Stimulated activated CD8-positive, alpha-beta memory T cell treated with anti-CD3 and anti-CD28 coated beads, Interleukin-2, amount 100 ng/mL, for 1 hour (primary cell): Measurements from ENCODE around the gene PPP6R2.
"Not testable (repeated sequence)": the region's sequence is repeated elsewhere in the genome, so short reads cannot be mapped to it uniquely, and the experiment has no call there.

Source experiments
- DNase-seq, 2 donors: peaks; one replicate each; pipeline ENCODE4 v3.0.0-alpha.2; 2020; ENCODE audit warnings: low read depth in 2 of 2

PPP6R2 gene

DNA sequence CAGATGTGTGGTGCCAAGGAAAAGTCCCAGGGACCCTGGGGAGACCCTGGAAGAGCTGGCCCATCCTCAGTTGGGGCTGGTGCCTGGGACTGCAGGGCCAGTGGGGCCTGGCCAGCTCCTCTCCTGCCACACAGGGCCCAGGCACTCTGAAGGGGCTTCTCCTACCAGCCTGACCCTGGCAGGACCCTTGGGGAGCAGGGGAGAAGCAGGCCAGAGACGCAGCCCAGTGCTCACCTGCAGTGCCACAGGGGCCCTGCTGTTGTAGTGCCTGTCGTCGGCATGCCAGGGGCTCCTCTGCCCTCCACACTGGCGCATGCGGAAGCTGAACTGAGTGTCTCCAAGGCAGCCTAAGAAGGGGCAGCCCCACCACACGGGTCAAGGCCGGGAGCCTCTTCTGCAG is 25.5 kb upstream of the PPP6R2 start:
- DNase-seq, result no peak

DNA sequence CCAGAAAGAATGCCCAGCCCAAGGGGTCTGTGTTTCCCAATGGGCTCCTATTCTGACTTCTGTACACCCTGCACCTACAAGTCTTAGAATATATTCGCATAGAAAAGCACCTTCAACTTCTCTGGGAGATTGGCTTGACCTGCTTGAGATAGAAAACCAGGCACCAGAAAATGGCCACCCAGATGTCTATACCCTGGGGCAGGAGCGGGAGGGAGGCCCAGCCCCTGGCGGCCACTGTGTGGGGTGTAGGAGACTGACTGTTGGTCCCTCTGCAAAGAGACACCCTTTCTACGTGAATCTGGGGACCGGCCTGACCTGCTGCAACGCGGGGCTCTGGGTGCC is 24.8 kb upstream of the PPP6R2 start:
- DNase-seq, result no peak

DNA sequence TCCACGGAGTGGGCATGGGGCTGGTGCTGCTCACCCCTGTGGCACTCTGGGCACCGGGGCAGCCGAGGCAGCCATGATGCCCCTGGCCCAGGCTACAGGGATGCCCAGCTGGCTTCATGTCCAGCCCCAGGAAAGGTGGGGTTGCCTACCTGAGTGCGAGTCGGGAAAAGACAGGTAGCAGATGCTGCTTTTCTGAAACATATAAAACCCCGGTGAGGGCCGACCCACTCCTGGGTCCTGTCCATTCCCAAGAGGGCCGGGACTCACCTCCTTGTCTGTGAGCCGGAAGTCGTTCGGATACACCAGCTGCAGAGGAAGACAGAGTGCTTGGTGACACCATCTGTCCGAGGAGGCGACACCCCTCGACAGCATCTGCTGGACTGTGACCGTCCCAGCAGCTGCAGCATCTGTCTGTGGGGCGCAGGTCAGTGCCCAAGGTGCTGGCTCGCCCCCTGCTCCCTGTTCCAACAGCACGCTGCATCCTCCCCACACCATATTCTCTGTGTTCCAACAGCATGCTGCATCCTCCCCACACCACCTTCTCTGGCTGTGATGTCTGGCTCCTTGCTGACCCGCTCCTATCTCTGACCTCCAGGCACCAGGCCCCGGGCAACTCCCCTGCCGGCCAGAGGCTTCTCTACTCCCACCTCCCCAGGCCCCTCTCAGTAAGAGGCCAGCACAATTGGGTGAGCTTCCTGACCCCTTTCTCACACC is 24.3 kb upstream of the PPP6R2 start:
- DNase-seq, result no peak

DNA sequence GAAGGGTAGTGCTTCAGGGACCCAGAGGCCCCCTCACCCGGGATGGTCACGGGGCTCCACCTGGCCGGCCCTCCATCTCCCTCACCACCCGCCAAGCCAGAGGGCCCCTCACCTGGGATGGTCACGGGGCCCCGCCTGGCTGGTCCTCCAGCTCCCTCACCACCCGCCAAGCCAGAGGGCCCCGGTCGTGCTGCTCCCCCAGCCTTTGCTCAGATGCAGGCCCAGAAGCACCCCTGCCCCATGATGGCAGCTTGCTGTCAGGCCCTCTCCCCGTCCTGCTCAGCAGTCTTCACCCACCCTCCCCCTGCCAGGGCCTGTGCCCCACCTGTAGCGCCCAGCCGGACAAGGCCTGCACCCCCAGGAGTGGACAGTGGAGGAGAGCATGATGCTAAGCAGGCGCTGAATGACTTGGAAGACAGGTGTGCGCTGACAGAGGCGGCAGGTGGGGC is 23.6 kb upstream of the PPP6R2 start:
- DNase-seq, result no peak

DNA sequence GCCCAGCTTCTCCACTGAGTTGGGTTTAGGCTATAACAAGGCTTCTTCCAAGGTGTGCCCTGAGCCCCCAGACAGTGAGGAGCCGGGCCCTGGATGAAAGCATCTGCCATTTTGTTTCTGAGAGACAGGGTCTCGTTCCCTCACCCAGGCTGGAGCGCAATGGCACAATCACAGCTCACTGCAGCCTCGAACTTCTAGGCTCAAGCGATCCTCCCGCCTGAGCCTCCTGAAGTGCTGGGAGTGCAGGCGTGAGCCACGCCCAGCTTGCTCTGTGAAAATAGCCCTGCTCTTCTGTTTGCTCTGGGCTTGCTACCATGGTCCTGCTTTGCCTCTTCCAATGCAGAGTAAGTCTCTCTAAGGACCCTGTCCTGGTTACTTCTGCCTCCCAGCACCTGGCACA is 23.0 kb upstream of the PPP6R2 start:
- no peak for DNase-seq

DNA sequence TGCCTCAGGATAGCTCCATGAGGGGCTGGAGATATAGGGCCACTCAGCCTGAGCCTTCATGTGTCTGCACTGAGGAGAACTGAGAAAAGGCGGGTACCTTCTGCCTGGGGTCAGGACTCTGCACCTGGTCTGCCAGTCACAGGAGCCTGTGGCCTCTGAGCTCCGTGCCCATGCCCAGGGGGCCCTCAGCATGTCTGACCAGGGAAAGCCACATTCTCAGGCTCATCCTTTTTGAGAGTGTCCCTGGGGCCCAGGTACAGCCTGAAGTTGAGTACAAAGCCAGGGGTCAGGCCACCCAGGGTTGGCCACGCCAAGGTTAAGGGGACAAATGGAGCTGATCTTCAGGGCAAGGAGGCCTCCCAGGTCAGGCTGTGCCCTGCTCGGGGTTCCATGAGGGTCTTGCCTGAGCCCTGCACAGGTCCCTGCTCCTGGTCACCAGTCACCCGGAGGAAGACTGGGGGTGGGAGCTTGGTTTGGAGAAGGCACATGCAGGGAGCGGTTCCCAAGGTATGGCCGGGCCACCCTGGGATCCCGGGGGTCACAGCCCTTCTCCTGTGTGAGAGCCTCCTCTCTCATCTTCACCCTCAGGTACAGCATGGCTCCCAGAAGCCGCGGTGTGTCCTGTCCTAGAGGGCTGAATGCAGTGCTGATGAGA is 22.3 kb upstream of the PPP6R2 start:
- no peak for DNase-seq

DNA sequence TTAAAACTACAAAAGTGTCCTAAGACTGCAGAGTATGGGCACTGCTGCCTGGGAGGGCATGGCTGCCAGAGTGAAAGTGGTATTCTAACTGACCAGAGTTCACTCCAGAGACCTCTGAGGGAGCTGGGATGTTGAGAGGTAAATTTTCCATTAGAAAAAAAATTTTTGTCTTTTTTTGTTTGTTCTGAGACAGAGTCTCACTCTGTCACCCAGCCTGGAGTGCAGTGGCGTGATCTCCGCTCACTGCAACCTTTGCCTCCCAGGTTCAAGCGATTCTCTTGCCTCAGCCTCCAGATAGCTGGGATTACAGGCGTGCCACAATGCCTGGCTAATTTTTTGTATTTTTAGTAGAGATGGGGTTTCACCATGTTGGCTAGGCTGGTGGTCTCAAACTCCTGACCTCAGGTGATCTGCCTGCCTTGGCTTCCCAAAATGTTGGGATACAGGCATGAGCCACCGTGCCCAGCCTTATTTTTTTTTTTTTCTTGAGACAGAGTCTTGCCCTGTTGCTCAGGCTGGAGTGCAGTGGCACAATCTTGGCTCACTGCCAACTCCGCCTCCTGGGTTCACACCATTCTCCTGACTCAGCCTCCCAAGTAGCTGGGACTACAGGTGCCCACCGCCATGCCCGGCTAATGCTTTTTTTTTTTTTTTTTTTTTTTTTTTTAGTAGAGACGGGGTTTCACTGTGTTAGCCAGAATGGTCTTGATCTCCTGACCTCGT is 20.6 kb upstream of the PPP6R2 start:
- not testable (repeated sequence) for DNase-seq

DNA sequence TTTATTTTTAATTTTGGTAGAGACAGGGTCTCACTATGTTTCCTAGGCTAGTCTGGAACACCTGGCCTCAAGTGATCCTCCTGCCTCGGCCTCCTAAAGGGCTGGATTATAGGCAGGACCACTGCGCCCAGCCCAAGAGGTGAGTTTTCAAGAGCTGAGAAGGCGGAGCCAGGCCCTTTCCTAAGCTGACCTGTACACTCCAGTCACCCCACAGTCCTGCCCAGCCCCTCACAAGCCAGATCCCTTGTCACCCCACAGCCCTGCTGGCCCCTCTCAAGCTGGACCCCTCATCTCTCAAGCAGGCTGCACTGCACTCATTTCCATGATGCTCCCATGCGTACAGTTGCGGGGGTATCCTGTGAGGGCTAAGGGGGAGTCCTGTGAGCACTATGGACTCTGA is 19.2 kb upstream of the PPP6R2 start:
- no peak for DNase-seq

DNA sequence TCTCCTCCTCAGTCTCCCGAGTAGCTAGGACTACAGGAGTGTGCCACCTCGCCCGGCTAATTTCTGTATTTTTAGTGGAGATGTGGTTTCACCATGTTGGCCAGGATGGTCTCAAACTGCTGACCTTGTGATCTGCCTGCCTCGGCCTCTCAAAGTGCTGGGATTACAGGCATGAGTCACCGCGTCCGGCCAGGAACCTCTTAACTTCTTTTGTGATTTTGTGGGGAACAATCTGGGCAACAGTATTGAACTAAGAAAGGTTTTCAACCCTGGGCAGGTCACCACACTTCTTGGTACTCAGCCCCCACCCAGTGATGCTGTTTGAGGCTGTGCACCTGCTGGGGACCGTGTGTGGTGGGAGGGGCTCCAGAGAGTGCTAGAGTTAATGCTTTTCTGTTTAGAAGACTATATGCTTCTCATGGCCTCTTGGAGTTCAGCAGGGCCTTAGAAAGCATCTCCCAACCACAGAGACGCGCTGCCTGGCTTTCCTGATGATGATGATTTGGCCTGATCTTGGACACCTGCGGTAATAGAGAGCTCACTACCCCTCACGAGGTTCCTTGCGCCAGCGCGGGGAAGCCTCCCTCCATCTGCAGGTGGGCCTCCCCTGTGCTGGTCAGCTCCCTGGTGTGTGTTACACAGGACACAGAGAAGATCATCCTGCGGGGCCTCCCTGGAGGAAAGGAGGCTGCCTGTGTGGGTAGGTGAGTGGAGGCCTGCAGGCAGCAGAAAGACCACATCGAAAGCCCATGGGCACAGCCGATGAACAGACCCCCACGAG is 17.5 kb upstream of the PPP6R2 start:
- no peak for DNase-seq

DNA sequence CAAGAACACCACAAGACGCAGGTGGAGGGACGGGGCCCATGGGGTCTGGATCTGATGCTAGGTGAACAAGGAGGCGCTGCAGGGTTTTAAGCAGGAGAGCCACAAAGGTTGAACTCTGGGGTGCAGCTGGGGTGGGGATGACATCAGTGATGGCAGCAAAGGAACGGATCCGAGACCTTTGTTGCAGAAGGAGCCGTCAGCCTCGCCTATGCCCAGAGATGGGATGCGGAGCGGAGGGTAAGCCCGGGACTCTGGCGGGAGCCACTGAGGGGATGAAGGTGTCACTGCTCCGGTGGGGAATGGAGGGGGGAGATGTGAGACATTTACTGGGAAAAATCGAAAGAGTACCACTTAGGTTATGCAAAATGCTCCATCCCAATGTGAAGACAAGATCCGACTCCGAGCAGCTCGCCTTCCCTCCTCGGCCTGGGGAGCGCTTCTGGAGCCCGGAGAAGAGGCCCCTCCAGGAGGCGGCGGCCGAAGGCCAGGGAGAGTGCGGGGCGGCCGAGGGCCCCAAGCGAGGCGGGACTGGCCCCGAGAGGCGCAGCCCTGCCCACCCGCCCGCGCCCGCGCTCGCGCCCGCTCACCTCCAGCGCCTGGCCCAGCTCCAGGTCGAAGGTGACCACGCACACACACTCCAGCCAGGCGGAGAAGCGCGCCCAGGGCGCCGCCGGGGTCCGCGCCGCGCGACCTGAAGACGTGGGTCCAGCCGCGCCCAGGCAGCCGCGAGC is 16.7 kb upstream of the PPP6R2 start:
- DNase-seq, result no peak

DNA sequence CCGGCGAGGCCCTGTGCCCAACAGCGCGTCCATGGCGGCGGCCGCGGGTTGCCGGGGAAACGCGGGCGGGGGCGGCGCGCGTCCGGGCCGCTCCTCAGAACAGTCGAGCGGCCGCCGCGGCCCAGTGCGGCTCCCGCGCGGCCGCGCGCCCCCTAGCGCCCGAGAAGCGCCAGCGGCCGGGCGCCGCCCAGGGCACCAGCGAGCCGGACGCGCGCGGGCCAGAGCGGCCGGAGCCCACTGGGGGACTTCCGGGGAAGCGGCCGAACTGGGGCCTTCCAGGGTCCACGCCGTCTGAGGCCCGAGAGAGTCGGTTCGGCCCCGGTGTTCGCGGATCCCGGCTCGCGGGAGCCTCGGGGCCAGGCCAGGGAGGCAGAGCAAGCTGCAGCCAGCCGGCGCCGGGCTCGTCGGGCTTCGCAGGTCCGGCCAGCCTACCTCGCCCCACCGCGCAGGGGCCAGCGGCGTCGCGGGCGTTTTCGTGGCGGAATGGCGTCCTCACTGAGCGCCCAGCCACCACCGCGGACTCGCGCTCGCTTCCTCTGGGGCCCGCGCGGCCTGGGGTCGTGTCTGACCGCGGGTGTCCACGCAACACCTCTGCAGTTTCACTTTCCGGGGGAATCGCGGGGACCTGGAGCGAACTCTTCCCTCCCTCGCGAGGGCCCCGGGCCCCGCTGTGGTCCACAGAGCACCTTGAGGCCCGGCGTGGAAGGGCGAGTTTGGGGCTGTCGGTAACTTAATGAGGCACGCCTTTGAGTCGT is 16.0 kb upstream of the PPP6R2 start, which contains the start of gene DENND6B:
DENND6B (minus strand) TSS at position 57 of the 755 bp plus-strand sequence; CDS start at position 33, 24 bp downstream.
- DNase-seq, result peak; percentile 39 to 53

DNA sequence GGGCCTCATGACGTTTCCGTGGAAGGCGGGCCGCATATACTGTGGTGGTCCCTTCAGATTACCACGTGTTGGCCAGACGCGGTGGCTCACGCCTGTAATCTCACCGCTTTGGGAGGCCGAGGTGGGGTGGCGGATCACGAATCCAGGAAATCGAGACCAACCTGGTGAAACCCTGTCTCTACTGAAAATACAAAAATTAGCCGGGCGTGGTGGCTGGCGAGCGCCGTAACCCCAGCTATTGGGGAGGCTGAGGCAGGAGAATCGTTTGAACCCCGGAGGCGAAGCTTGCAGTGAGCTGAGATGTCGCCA is 15.5 kb upstream of the PPP6R2 start:
- no peak for DNase-seq

DNA sequence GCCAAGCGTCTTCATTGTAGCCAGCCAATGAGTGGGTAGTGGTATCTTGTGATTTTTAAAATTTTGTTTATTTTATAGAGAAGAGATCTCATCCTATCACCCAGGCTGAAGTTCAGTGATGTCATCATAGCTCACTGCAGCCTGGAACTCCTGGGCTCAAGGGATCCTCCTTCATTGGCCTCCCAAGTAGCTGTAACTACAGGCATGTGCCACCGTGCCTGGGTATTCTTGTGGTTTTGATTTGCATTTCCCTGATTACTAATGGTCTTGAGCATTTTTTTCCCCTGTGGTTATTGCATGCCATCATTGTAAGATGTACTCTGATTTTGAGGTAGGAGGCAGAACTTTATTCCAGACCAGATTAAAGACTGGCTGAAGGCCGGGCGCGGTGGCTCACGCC is 13.9 kb upstream of the PPP6R2 start:
- DNase-seq, result no peak

DNA sequence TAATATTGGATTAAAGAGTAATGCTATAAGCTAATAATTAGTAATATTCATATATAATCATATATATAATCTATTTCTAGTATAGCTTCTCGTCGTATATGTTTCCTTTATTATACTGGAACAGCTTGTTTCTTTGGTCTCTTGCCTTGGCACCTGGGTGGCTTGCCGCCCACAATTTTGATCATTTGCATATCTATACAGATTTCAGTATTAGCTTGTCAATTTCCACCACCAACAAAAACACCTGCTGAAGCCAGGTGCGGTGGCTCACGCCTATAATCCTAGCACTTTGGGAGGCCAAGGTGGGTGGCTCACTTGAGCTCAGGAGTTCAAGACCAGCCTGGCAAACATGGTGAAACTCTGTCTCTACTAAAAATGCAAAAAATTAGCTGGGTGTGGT is 8.7 kb upstream of the PPP6R2 start:
- not testable (repeated sequence) for DNase-seq

DNA sequence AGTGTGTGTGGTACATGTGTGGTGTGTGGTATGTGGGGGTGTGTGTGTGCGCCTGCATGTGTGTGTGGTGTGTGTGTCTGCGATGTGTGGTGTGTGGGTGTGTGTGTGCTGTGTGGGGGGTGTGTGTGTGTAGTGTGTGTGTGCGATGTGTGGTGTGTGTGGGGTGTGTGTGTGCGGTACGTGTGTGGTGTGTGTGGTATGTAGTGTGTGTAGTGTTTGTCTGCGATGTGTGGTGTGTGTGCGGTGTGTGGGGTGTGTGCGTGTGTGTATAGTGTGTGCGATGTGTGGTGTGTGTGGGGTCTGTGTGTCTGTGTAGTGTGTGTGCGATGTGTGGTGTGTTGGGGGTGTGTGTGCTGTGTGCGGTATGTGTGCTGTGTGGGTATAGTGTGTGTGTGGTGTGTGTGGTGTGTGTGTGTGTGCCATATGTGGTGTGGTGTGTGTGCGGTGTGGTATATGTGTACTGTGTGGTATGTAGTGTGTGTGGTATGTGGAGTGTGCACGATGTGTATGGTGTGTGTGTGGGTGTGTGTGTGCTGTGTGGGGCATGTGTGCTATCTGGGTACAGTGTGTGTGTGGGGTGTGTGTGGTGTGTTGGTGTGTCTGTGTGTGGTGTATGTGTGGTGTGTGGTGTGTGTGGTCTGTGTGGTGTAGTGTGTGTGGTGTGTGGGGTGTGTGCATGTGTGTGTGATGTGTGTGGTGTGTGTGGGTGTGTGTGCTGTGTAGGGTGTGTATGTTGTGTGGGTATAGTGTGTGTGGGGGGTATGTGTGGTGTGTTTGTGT is 5.7 kb upstream of the PPP6R2 start:
- no peak for DNase-seq

DNA sequence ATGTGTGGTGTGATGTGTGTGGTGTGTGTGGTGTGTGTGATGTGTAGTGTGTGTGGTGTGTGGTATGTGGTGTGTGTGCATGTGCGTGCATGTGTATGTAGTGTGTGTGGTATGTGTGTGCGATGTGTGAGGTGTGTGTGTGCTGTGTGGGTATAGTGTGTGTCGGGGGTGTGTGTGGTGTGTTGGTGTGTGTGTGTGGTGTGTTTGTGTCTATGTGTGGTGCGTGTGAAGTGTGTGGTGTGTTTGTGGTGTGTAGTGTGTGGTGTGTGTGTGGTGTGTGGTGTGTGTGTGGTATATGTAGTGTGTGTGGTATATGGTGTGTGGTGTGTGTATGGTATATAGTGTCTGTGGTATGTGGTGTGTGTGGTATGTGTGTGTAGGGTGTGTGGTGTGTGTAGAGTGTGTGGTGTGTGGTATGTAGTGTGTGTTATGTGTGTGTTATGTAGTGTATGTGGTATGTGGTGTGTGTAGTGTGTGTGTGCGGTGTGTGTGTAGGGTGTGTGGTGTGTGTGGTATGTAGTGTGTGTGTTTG is 5.0 kb upstream of the PPP6R2 start:
- no peak for DNase-seq

DNA sequence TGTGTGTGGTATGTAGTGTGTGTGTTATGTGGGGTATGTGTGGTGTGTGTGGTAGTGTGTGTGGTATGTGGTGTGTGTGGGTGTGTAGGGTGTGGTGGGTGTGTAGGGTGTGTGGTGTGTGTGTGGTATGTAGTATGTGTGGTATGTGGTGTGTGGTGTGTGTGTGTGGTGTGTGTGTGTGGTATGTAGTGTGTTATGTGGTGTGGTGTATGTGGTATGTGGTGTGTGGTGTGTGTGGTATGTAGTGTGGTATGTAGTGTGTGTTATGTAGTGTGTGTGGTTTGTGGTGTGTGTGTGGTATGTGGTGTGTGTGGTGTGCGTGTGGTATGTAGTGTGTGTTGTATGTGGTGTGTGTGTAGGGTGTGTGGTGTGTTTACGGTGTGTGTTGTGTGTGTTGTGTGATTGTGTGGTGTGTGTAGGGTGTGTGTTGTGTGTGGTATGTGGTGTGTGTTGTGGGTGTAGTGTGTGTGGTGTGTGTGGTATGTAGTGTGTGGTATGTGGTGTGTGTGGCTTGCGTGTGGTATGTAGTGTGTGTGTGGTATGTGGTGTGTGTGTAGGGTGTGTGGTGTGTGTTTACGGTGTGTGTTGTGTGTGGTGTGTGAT is 4.2 kb upstream of the PPP6R2 start:
- DNase-seq, result no peak

DNA sequence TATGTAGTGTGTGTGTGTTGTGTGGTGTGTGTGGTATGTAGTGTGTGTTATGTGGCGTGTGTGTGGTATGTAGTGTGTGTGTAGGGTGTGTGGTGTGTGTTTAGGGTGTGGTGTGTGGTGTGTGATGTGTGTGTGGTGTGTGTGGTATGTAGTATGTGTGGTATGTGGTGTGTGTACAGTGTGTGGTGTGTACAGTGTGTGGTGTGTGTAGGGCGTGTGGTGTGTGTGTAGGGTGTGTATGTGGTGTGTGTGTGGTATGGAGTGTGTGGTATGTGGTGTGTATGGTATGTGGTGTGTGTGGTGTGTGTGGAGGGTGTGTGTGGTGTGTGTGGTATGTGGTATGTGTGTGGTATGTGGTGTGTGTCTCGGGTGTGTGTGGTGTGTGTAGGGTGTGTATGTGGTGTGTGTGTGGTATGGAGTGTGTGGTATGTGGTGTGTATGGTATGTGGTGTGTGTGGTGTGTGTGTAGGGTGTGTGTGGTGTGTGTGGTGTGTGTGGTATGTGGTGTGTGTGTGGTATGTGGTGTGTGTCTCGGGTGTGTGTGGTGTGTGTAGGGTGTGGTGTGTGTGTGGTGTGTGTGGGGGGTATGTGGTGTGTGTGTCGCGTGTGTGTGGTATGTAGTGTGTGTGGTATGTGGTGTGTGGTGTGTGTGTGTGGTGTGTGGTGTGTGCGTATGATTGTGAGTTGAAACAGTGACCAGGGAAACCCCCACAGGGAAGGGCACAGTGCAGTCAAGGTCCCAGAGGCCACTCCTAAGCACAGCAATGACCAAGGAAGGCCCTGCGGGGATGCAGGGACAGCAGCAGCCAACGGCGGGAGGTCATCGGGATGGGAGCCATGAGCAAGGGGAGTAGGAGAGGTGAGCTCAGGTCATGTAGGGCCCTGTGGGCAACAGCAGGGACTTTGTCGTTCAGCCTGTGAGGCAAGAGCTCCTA is 2.9 kb upstream of the PPP6R2 start:
- DNase-seq, result no peak
